HG02943 (cell line): ENCODE data around the gene OTULIN.

Source experiments
- ATAC-seq: cut with Tn5 transposase; IDR thresholded peaks from one replicate; pipeline ENCODE4 v1.9.1; 2021; ENCODE audit warnings: mild to moderate bottlenecking, low read depth, moderate library complexity; ENCODE audit not compliant: unreplicated experiment

Gene OTULIN

GRCh38 chr5:14664270-14665100 lies at the start of gene OTULIN:
TSS of gene OTULIN (plus strand) at chr5:14664718. CDS start at chr5:14664826, 108 bp downstream.
- ATAC-seq = peak; percentile 52

GRCh38 chr5:14615365-14615764 lies 49.2 kb upstream of the OTULIN start:
- no peak for ATAC-seq

- no peak for ATAC-seq
These were observed 47.1 kb upstream of the OTULIN start for GRCh38 chr5:14617441-14617840.

GRCh38 chr5:14627270-14627669 lies 37.2 kb upstream of the OTULIN start:
- ATAC-seq = no peak

- ATAC-seq = no peak
These were observed 36.2 kb upstream of the OTULIN start for GRCh38 chr5:14628346-14628745.

- no peak for ATAC-seq
These were observed 33.8 kb upstream of the OTULIN start for GRCh38 chr5:14630671-14631070.

- no peak for ATAC-seq
These were observed 28.9 kb upstream of the OTULIN start for GRCh38 chr5:14635656-14636055.

GRCh38 chr5:14640765-14641164 lies 23.8 kb upstream of the OTULIN start:
- no peak for ATAC-seq

GRCh38 chr5:14644623-14645237 lies 19.8 kb upstream of the OTULIN start:
- no peak for ATAC-seq

GRCh38 chr5:14650052-14650451 lies 14.5 kb upstream of the OTULIN start:
- ATAC-seq = no peak

GRCh38 chr5:14655146-14655741 lies 9.3 kb upstream of the OTULIN start:
- ATAC-seq = no peak

- no peak for ATAC-seq
These were observed 7.6 kb upstream of the OTULIN start for GRCh38 chr5:14656898-14657297.

- no peak for ATAC-seq
These were observed 4.5 kb upstream of the OTULIN start for GRCh38 chr5:14659821-14660607.

- ATAC-seq = no peak
These were observed 3.7 kb upstream of the OTULIN start for GRCh38 chr5:14660833-14661232.

GRCh38 chr5:14662721-14663260 lies 1.7 kb upstream of the OTULIN start:
- no peak for ATAC-seq

- peak; percentile 24 for ATAC-seq
These were observed 716 bp upstream of the OTULIN start for GRCh38 chr5:14663734-14664269.

GRCh38 chr5:14665101-14665822 lies 744 bp downstream of the OTULIN start:
- ATAC-seq = no peak

- ATAC-seq = peak; percentile 38
These were observed 1.4 kb downstream of the OTULIN start for GRCh38 chr5:14665949-14666348.

GRCh38 chr5:14666357-14666756 lies 1.8 kb downstream of the OTULIN start:
- ATAC-seq = no peak

- ATAC-seq = no peak
These were observed 2.8 kb downstream of the OTULIN start for GRCh38 chr5:14667290-14667689.
